GM19452 (cell line): ENCODE data around the gene PATE3.

ENCODE experiments used
- ATAC-seq: cut with Tn5 transposase; IDR thresholded peaks from one replicate; pipeline ENCODE4 v1.9.1; 2021; ENCODE audit not compliant: unreplicated experiment

The PATE3 gene

GRCh38 chr11:125787827-125788226, at the start of gene PATE3:
TSS of gene PATE3 (plus strand) at chr11:125788127. CDS start at chr11:125788152, 25 bp downstream.
- no peak for ATAC-seq

GRCh38 chr11:125740617-125741016, 47.3 kb upstream of the PATE3 start:
- no peak for ATAC-seq

- no peak for ATAC-seq
Measured at GRCh38 chr11:125743681-125744080, 44.2 kb upstream of the PATE3 start.

- no peak for ATAC-seq
Measured at GRCh38 chr11:125745979-125746378, 41.9 kb upstream of the PATE3 start, which contains the start of gene PATE1. TSS of gene PATE1 (plus strand) at chr11:125746279. CDS start at chr11:125746305, 26 bp downstream.

GRCh38 chr11:125750629-125751028, 37.3 kb upstream of the PATE3 start:
- no peak for ATAC-seq

- ATAC-seq, result no peak
Measured at GRCh38 chr11:125756050-125756449, 31.9 kb upstream of the PATE3 start.

GRCh38 chr11:125762445-125762844, 25.5 kb upstream of the PATE3 start:
- ATAC-seq, result no peak

GRCh38 chr11:125763483-125763882, 24.4 kb upstream of the PATE3 start:
- ATAC-seq, result no peak

GRCh38 chr11:125766251-125766650, 21.7 kb upstream of the PATE3 start:
- ATAC-seq, result no peak

- ATAC-seq, result no peak
Measured at GRCh38 chr11:125768336-125769046, 19.4 kb upstream of the PATE3 start.

- no peak for ATAC-seq
Measured at GRCh38 chr11:125770583-125770982, 17.3 kb upstream of the PATE3 start.

- no peak for ATAC-seq
Measured at GRCh38 chr11:125772834-125773505, 15.0 kb upstream of the PATE3 start.

- ATAC-seq, result no peak
Measured at GRCh38 chr11:125773516-125773915, 14.4 kb upstream of the PATE3 start.

GRCh38 chr11:125777309-125777708, 10.6 kb upstream of the PATE3 start:
- ATAC-seq, result no peak

GRCh38 chr11:125778728-125779127, 9.2 kb upstream of the PATE3 start, which contains the start of gene PATE2:
TSS of gene PATE2 (minus strand) at chr11:125778828. CDS start at chr11:125778773, 55 bp downstream.
- no peak for ATAC-seq

GRCh38 chr11:125784678-125785077, 3.2 kb upstream of the PATE3 start:
- no peak for ATAC-seq

GRCh38 chr11:125790825-125791224, 2.9 kb downstream of the PATE3 start:
- no peak for ATAC-seq

GRCh38 chr11:125797641-125798040, 9.7 kb downstream of the PATE3 start:
- ATAC-seq, result no peak

- no peak for ATAC-seq
Measured at GRCh38 chr11:125799808-125800207, 11.9 kb downstream of the PATE3 start.

GRCh38 chr11:125802387-125802786, 14.5 kb downstream of the PATE3 start:
- no peak for ATAC-seq

GRCh38 chr11:125807909-125808308, 20.0 kb downstream of the PATE3 start:
- ATAC-seq, result no peak

GRCh38 chr11:125833016-125833415, 45.1 kb downstream of the PATE3 start, which contains the start of gene PATE4:
TSS of gene PATE4 (plus strand) at chr11:125833316. CDS start at chr11:125833360, 44 bp downstream.
- no peak for ATAC-seq
